HepG2 (cell line): ENCODE results near the gene ZKSCAN2. TPM values are rescaled to one million over a fixed set of nuclear protein-coding genes. Genes with fewer than 3 reads are reported as not detected.
A peak's percentile ranks its signal among the peaks of the same experiment; 100 is the strongest.

Source experiments
- AHDC1 ChIP-seq: sonication (generic); formaldehyde crosslinking; IDR thresholded peaks from 2 replicates; pipeline ENCODE4 v1.5.1; 2020; ENCODE audit warnings: mild to moderate bottlenecking, missing genetic modification reagents, borderline replicate concordance
- ATF1 ChIP-seq: IDR thresholded peaks from 2 replicates; pipeline ENCODE4 v1.6.1; 2016; ENCODE audit warnings: mild to moderate bottlenecking, control low read depth
- CREBL2 ChIP-seq: sonication (generic); formaldehyde crosslinking; IDR thresholded peaks from 2 replicates; pipeline ENCODE4 v1.8.1; 2023; ENCODE audit warnings: missing genetic modification reagents, mild to moderate bottlenecking, borderline replicate concordance
- EP300 ChIP-seq, 3 experiments: sonication (generic) in 1 of 3; formaldehyde crosslinking in 1 of 3; IDR thresholded peaks; 2 replicates each; pipeline versions ENCODE4 v1.5.1 to v1.6.1; 2011 to 2020; ENCODE audit warnings: low read depth in 2 of 3, low read length in 2 of 3, borderline replicate concordance in 1 of 3, improper control_type of control experiment in 1 of 3, mild to moderate bottlenecking in 1 of 3, missing genetic modification reagents in 1 of 3, moderate library complexity in 1 of 3
- RBFOX2 ChIP-seq: fragments of 200-400 bp; formaldehyde crosslinking; IDR thresholded peaks from 2 replicates; pipeline ENCODE4 v1.6.1; 2017; ENCODE audit warnings: low read depth, mild to moderate bottlenecking, low read length
- ZBTB39 ChIP-seq: sonication (generic); formaldehyde crosslinking; IDR thresholded peaks from 2 replicates; pipeline ENCODE4 v1.5.0; 2020; ENCODE audit warnings: missing genetic modification reagents
- ZBTB4 ChIP-seq: sonication (generic); formaldehyde crosslinking; IDR thresholded peaks from 2 replicates; pipeline ENCODE4 v1.4.0; 2020; ENCODE audit warnings: missing genetic modification reagents, mild to moderate bottlenecking, borderline replicate concordance
- ZNF225 ChIP-seq: sonication (generic); formaldehyde crosslinking; IDR thresholded peaks from 2 replicates; pipeline ENCODE4 v1.4.0; 2020; ENCODE audit warnings: mild to moderate bottlenecking, missing genetic modification reagents
- ZNF274 ChIP-seq: sonication (generic); formaldehyde crosslinking; IDR thresholded peaks from 2 replicates; pipeline ENCODE4 v1.5.1; 2020; ENCODE audit warnings: mild to moderate bottlenecking, missing genetic modification reagents
- ZNF33B ChIP-seq: sonication (generic); formaldehyde crosslinking; IDR thresholded peaks from 2 replicates; pipeline ENCODE4 v1.5.1; 2020; ENCODE audit warnings: mild to moderate bottlenecking, missing genetic modification reagents
- ZNF558 ChIP-seq: sonication (generic); formaldehyde crosslinking; IDR thresholded peaks from 2 replicates; pipeline ENCODE4 v1.9.0; 2022; ENCODE audit warnings: mild to moderate bottlenecking, missing genetic modification reagents, borderline replicate concordance
- ZUFSP ChIP-seq: sonication (generic); formaldehyde crosslinking; IDR thresholded peaks from 2 replicates; pipeline ENCODE4 v1.9.0; 2021; ENCODE audit warnings: missing genetic modification reagents, mild to moderate bottlenecking, borderline replicate concordance
- polyA plus RNA-seq, 8 experiments: library from polyadenylated mRNA; depleted of rRNA in 3 of 8; stranded (reverse) in 7 of 8; unstranded in 1 of 8; fragments of >200 nt; fragmentation: Illumina TruSeq in 4 of 8; extraction: Trizol in 4 of 8; gene quantifications; 2 replicates each; pipeline versions ENCODE4 v1.2.1 to v1.2.3, GENCODE V29; 2011 to 2016; ENCODE audit warnings: low read depth in 4 of 8, missing spikeins in 1 of 8, mixed read lengths in 1 of 8; ENCODE audit not compliant: insufficient read depth in 1 of 8
- total RNA-seq, 5 experiments: library from RNA; depleted of rRNA; stranded (reverse); fragments of >200 nt; fragmentation: Illumina TruSeq; extraction: Trizol; gene quantifications; 2 replicates each; pipeline ENCODE4 v1.2.3, GENCODE V29; 2016; ENCODE audit warnings: low read depth in 1 of 5

Gene ZKSCAN2
- total and polyA plus RNA-seq, 2 of the 13 experiments (the other 11 are each of a cell fraction or from before 2014, with no cell fraction given), result 4.2 to 11.1 TPM

GRCh38 chr16:25257956-25258860 lies 563 bp upstream of the ZKSCAN2 start (continued):
- TF ChIP-seq AHDC1 (CRISPR knock-in tag) (peak; percentile 52; the same call in 1 of the 2 replicates), ZNF225 (peak; percentile 49; the same call in 1 of the 2 replicates), ZNF33B (peak; percentile 82), ZNF558 (CRISPR knock-in tag) (peak; percentile 87; the same call in 1 of the 2 replicates), CREBL2 (CRISPR knock-in tag) (peak; percentile 93), RBFOX2 (peak; percentile 95), ZBTB4 (CRISPR knock-in tag) (no peak; the same call in 1 of the 2 replicates), ZBTB39 (CRISPR knock-in tag) (peak; percentile 75; the same call in 1 of the 2 replicates), EP300 (IDR thresholded peaks at IDR 0.05; ENCODE audit: low read depth in 2 of 2, low read length in 2 of 2) (peak; percentile 46 to 74; a peak in 2 of 4 replicates), EP300 (CRISPR knock-in tag; IDR thresholded peaks at IDR 0.05; ENCODE audit: borderline replicate concordance) (peak; percentile 34; the same call in 1 of the 2 replicates), ZUFSP (CRISPR knock-in tag) (peak; percentile 92; the same call in 1 of the 2 replicates), ZNF274 (CRISPR knock-in tag) (peak; percentile 73), ATF1 (CRISPR knock-in tag) (0 out of 2 replicates have a peak, but pooled peaks have one; percentile 14)
